ENCODE results near the gene NMNAT3. TPM values are rescaled to one million over a fixed set of nuclear protein-coding genes. Genes with fewer than 3 reads are reported as not detected.

The NMNAT3 gene
- total RNA-seq (2014; rRNA removed; shearing (Covaris generic)) (not detected in 2 replicates), total RNA-seq (2022) (0.09 and 0.15 TPM in 2 replicates), Bru-seq, nascent RNA (percentile 5 among the genes with signal in this experiment), BruChase-seq, experiment 1, labeled RNA remaining after a 6-hour chase (percentile 4 among the genes with signal in this experiment), BruChase-seq, experiment 2, labeled RNA remaining after a 2-hour chase (percentile 5 among the genes with signal in this experiment)
- long read RNA-seq, result 0 reads

DNA sequence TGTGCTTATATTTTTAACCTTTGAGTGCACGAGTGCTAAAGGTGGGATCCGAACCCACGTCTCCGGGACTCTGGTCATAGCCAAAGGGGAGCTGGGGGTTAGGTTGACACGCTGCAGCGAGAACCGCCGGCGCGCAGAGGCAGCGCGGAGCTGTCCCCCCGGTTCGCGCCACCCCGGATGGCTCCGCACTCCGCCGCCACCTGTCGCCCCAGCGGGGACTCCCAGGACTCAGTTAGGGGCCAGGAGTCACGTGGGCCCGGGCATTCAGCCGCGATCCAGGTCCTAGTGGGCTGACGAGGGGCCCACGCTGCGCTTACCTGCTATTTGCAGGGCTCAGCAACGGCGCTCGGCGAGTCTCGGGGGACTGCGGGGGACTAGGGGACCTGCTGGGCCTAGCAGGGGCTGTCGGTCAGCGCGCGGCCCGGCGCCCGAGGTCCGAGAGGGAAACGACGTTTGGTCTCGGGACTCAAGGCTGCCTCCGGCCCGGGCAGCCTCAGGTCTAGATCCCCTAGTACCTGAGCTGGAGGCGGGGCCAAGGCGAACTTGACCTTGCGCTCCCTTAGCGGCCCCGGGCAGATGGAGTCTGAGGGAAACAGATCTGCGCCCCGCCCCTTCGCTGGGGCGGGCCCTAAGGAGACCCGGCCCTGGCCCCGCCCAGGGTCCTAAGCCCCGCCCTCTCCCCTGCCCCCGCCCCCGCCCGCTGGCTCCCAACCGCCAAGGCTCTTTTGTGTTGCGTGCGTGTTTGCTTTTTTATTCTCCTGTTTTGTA is at the start of gene NMNAT3:
Gene NMNAT3, minus strand, starts transcription at position 585 of the 768 bp plus-strand sequence. CDS start 50,248 bp downstream, outside the sequence.
- peak; percentile 57 for DNase-seq (ENCODE audit: low spot score)
- intact Hi-C loops (cut with micrococcal nuclease; ENCODE audit: unreplicated experiment), result no loop called here
- Histone ChIP-seq H3K27ac (ENCODE audit: low read depth, low read length, poor library complexity, severe bottlenecking) (no peak within 1 kb of the TSS), H2AFZ (ENCODE audit: low read length) (peak within 1 kb of the TSS; percentile 31; the same call in 1 of the 2 replicates), H3K4me1 (ENCODE audit: insufficient read depth, low read length, poor library complexity, severe bottlenecking) (no peaks in the 10 kb centered on the region), H3K9me2 (ENCODE audit: insufficient read depth, low read length) (no peaks in the 10 kb centered on the region), H3K36me3 (ENCODE audit: insufficient read depth, low read length) (no peaks in the 10 kb centered on the region), H3K4me3 (ENCODE audit: low read depth, low read length, poor library complexity, severe bottlenecking) (peak within 1 kb of the TSS; percentile 57), H3K4me2 (ENCODE audit: low read length) (peak within 1 kb of the TSS; percentile 34), H3K79me2 (ENCODE audit: insufficient read depth, low read depth, low read length) (no peaks in the 10 kb centered on the region), H3K9me3 (ENCODE audit: low read length) (no peaks in the 10 kb centered on the region), H4K20me1 (ENCODE audit: insufficient read depth, low read length) (no peaks in the 10 kb centered on the region)
- no TSS peak for BruUV-seq (replicated peaks)
- CTCF ChIA-PET (ENCODE audit: unreplicated experiment), result no interaction called here
- TF ChIP-seq, protein P1, sequence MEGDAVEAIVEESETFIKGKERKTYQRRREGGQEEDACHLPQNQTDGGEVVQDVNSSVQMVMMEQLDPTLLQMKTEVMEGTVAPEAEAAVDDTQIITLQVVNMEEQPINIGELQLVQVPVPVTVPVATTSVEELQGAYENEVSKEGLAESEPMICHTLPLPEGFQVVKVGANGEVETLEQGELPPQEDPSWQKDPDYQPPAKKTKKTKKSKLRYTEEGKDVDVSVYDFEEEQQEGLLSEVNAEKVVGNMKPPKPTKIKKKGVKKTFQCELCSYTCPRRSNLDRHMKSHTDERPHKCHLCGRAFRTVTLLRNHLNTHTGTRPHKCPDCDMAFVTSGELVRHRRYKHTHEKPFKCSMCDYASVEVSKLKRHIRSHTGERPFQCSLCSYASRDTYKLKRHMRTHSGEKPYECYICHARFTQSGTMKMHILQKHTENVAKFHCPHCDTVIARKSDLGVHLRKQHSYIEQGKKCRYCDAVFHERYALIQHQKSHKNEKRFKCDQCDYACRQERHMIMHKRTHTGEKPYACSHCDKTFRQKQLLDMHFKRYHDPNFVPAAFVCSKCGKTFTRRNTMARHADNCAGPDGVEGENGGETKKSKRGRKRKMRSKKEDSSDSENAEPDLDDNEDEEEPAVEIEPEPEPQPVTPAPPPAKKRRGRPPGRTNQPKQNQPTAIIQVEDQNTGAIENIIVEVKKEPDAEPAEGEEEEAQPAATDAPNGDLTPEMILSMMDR (conservative IDR thresholded peaks at IDR 0.05; ENCODE audit: low read length), result no peak
- no peak for TF ChIP-seq EZH2phosphoT487 (IDR thresholded peaks at IDR 0.05; ENCODE audit: borderline replicate concordance, low read depth, low read length)
- POLR2A ChIA-PET, result interaction anchor here (0.7 kb wide), 1 partner anchor 194 kb away, joined by 4 read pairs; no protein-coding TSS in a partner anchor

DNA sequence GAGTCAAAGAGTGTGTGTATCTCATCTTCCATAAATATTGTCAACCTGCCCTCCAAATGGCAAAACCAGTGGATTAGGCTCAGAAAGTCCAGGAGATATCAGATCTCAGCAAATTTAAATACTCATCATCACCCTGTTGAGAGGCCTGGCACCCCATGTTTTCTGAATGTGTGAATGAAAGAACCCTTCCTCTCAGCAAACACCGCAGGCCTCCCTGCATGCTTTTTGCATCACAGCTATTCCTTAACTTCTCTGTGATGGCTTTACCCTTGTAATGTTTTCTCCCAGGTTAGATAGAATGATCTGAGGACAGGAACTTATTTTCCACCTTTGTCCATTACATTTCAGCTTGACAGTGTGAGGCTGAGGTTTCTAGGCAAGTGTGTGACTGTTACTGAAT is 43.6 kb upstream of the NMNAT3 start:
- Histone ChIP-seq H3K4me1 (ENCODE audit: insufficient read depth, low read length, poor library complexity, severe bottlenecking) (no peaks in the 10 kb centered on the region), H3K36me3 (ENCODE audit: insufficient read depth, low read length) (no peaks in the 10 kb centered on the region), H3K9me2 (ENCODE audit: insufficient read depth, low read length) (no peaks in the 10 kb centered on the region), H3K4me3 (ENCODE audit: low read depth, low read length, poor library complexity, severe bottlenecking) (no peak overlapping the region), H3K27ac (ENCODE audit: low read depth, low read length, poor library complexity, severe bottlenecking) (no peak overlapping the region), H4K20me1 (ENCODE audit: insufficient read depth, low read length) (no peaks in the 10 kb centered on the region), H2AFZ (ENCODE audit: low read length) (no peak overlapping the region), H3K4me2 (ENCODE audit: low read length) (no peak overlapping the region), H3K79me2 (ENCODE audit: insufficient read depth, low read depth, low read length) (no peaks in the 10 kb centered on the region), H3K9me3 (ENCODE audit: low read length) (no peaks in the 10 kb centered on the region)
- DNase-seq (ENCODE audit: low spot score), result no peak
- TF ChIP-seq, protein P1 (conservative IDR thresholded peaks at IDR 0.05; ENCODE audit: low read length), result no peak
- intact Hi-C loops (cut with micrococcal nuclease; ENCODE audit: unreplicated experiment), result no loop called here
- ChIA-PET CTCF (ENCODE audit: unreplicated experiment) (no interaction called here), POLR2A (interaction anchor here (0.7 to 0.9 kb wide), 2 partner anchors 9 to 117 kb away, joined by 3 read pairs; no protein-coding TSS in a partner anchor)
- BruUV-seq (replicated peaks), result no TSS peak

DNA sequence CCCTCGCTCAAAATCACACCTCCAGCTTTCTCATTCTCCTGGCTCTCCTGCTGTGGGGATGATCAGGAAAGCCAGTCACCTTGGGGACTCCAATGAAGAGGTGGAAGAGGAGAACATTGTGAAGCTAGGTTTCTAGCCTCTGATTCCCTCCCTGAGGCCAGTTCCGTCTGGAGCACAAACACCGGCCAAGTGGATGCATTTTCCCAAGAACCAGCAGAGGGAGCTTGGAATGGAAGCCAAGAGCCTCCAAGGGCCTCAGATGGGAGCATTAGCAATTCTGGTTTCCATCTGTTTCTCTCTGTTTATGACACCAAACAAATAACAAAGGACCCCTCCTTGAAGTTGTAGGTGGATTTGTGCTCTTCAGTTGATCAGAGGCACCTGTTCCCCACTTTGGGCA is 40.6 kb upstream of the NMNAT3 start:
- H4K20me1 ChIP-seq (ENCODE audit: insufficient read depth, low read length), result no peaks in the 10 kb centered on the region
- H3K27ac ChIP-seq (ENCODE audit: low read depth, low read length, poor library complexity, severe bottlenecking), result no peak overlapping the region
- H3K9me3 ChIP-seq (ENCODE audit: low read length), result no peaks in the 10 kb centered on the region
- no peaks in the 10 kb centered on the region for H3K4me1 ChIP-seq (ENCODE audit: insufficient read depth, low read length, poor library complexity, severe bottlenecking)
- H3K36me3 ChIP-seq (ENCODE audit: insufficient read depth, low read length), result no peaks in the 10 kb centered on the region
- ChIA-PET POLR2A (no interaction called here), CTCF (ENCODE audit: unreplicated experiment) (no interaction called here)
- H3K9me2 ChIP-seq (ENCODE audit: insufficient read depth, low read length), result no peaks in the 10 kb centered on the region
- intact Hi-C loops (cut with micrococcal nuclease; ENCODE audit: unreplicated experiment), result no loop called here
- H3K4me2 ChIP-seq (ENCODE audit: low read length), result no peak overlapping the region
- H2AFZ ChIP-seq (ENCODE audit: low read length), result no peak overlapping the region
- BruUV-seq (replicated peaks), result no TSS peak
- H3K4me3 ChIP-seq (ENCODE audit: low read depth, low read length, poor library complexity, severe bottlenecking), result no peak overlapping the region
- no peak for TF ChIP-seq EZH2phosphoT487 (IDR thresholded peaks at IDR 0.05; ENCODE audit: borderline replicate concordance, low read depth, low read length)
- TF ChIP-seq, protein P1 (conservative IDR thresholded peaks at IDR 0.05; ENCODE audit: low read length), result 0 out of 2 replicates have a peak, but pooled peaks have one; percentile 23
- DNase-seq (ENCODE audit: low spot score), result no peak
- no peaks in the 10 kb centered on the region for H3K79me2 ChIP-seq (ENCODE audit: insufficient read depth, low read depth, low read length)
